GM12892 (cell line): ENCODE results near the gene WDFY2.

ENCODE experiments used
- POLR2A ChIP-seq: IDR thresholded peaks from 2 replicates; pipeline ENCODE4 v1.6.1; 2011; ENCODE audit warnings: low read depth, low read length, control low read depth
- POLR2AphosphoS5 ChIP-seq: IDR thresholded peaks from 2 replicates; pipeline ENCODE4 v1.6.1; 2011; ENCODE audit warnings: low read depth, low read length, control low read depth

- TF ChIP-seq POLR2A (no peak), POLR2AphosphoS5 (no peak)
Observed at GRCh38 chr13:51767100-51767499, 182.8 kb downstream of the WDFY2 start.
